Left renal pelvis (tissue), 4 donors: ENCODE data around the gene ELMO1. TPM values are rescaled to one million over a fixed set of nuclear protein-coding genes. Genes with fewer than 3 reads are reported as not detected.

Experiments
- DNase-seq, 4 donors: peaks; one replicate each; pipeline ENCODE4 v3.0.0-alpha.2; 2013; ENCODE audit warnings: low read depth in 4 of 4, low spot score in 3 of 4
- polyA plus RNA-seq, 4 donors: library from polyadenylated mRNA; unstranded; fragments of 120-200 nt; gene quantifications; one replicate each; pipeline ENCODE4 v1.2.1, GENCODE V29; 2013; ENCODE audit not compliant: insufficient read length in 4 of 4

ELMO1 gene
- polyA plus RNA-seq, 4 donors = 10.5 to 15.0 (median 10.6) TPM

- no peak for DNase-seq
Measured at GRCh38 chr7:37320848-37321468, 127.7 kb downstream of the ELMO1 start.

DNA sequence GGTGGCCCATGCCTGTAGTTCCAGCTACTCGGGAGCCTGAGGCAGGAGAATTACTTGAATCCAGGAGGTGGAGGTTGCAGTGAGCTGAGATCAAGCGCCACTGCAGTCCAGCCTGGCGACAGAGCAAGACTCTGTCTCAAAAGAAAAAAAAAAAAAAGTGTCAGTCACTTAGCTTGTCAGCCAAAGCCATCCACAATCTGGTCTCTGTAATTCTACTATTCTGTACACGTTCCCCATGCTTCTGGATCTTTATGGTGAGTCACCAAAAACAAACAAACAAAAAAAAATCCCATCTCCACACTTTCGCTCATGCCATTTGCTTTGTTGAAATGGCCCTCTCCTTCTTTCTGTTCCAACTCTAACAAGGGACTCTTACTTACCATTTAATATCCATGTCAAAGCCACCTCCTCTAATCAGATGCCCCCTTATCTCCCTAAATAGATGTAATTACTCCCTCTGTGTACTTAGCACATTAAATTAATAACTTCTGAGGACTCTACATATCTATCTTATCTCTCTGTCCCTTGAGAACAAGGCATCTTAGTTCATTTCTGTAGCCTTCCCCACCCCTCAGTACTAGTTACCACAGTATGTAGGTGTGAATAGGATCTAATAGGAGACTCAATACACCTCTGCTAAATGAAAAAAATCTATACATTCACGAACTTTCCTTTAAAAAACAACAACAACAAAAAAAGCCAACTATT, 128.4 kb downstream of the ELMO1 start:
- DNase-seq = no peak

GRCh38 chr7:37318541-37318940, 130.1 kb downstream of the ELMO1 start:
- DNase-seq = no peak

DNA sequence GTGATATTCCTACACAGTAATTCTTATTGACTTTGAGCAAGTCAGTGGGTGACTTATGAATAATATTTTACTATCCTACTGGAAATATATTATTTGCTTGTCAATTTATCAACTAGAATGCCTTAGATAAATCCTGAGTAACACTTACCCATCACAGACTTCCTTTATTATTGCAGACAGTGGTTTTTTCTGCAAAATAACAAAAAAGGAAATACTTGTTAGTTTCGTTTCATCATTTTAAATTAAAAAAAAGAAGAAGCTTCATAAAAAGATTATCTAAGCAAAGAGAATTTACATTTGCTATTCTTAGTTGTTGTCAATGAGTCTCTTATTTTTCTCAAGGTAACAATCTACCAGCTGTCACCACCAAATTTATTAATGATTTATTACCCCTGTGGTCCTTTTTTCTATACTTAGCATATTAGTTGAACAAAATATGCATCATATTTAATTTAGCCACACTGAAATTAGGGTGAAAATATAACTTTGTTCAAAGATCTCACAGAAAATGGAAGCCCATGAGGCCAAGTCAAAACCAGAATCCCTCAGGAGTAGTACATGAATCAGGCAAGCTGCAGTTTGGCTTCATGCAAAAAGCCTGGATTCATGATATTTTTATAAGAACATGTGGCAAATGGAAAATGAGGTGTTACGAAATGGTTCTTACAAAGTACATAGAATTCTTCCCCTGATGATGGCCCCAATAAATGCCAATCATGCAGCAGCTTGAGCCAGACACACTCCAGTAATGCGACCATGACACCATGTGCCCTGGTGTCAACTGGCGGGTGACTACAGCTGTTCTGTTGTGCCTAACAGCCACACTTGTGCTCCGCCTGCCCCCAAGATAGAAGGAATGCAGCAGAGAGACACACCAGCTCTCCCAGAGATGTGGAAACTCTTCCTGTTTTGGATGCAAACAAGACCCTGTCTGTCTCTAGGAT, 132.6 kb downstream of the ELMO1 start:
- DNase-seq = no peak

DNA sequence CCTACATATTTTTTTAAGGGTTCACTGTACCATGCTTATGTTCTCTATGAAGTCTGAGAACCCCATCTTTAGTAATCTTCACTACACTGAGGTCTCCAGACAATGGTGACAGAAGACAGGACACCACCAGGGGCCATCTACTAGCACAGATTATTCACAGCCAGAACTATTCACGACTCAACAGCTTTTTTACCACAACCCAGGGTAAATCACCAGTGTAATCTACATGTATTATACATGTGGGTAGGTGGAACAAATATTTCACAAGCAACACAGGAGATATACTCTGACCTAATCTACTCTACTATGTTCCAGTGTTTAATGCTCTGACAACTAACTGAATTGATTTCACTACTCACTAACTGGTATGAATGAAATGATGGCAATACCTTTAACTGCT, 136.1 kb downstream of the ELMO1 start:
- DNase-seq = no peak

- DNase-seq = no peak
Measured at GRCh38 chr7:37311355-37311754, 137.3 kb downstream of the ELMO1 start.

- no peak for DNase-seq
Measured at GRCh38 chr7:37310327-37311080, 138.2 kb downstream of the ELMO1 start.

- DNase-seq = no peak
Measured at GRCh38 chr7:37309493-37309892, 139.2 kb downstream of the ELMO1 start.

DNA sequence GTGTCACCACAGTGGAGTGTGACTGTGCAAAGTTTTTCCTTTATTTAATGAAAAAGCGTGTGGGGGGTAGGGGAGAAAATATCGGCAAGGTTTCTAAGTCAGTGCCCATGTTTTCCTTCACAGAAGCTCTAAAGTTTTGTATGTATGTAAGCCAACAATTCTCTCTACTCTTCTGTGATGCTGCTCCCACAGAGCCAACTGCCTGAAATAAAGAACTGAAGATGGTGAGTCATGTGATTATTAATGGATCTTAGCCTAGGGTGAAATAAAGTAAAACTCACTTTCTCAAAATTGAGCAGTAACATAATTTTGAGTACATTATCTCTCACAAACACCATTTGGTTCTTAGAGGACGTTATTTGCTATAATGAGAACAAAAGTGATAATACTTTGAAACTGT, 143.7 kb downstream of the ELMO1 start:
- DNase-seq = no peak

DNA sequence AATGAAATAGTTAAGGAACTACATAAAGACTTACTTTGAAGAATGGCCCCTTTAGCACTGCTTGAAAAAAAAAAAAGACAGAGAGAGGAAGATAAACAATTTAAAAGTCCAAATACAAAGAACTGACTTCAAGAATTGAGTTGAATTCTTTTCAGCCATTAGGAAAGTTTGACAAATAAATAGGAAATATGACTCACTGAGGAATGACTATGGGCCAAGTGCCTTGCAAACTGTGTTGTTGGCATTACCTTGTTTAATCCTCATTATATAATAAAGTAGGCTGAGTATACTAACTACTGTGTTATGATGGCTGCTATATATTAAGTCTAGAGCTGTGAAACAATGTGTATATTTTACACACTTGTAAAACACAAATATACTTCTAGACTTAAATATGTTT, 151.1 kb downstream of the ELMO1 start:
- no peak for DNase-seq

- no peak for DNase-seq
Measured at GRCh38 chr7:37295401-37295800, 153.3 kb downstream of the ELMO1 start.

- DNase-seq = no peak
Measured at GRCh38 chr7:37290731-37291130, 157.9 kb downstream of the ELMO1 start.

DNA sequence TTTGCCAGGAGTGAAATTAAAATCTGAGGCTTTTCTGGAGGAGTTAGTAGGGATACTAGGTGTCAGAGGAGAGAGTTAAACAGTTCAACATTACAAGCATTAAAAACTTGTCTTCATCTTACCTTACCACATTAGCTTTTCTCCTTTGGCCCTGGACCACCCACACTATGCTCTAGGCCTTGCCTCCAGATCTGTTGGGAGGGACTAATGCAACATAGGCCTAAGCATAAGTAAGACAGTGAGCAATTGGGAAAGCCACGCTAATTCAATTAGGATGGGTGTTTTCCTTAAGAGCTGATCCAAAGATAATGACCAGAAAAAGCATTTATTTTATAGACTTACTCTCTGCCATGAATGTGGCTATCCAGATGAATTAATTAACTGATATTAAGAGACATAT, 158.9 kb downstream of the ELMO1 start:
- DNase-seq = no peak

GRCh38 chr7:37289367-37289766, 159.3 kb downstream of the ELMO1 start:
- no peak for DNase-seq

DNA sequence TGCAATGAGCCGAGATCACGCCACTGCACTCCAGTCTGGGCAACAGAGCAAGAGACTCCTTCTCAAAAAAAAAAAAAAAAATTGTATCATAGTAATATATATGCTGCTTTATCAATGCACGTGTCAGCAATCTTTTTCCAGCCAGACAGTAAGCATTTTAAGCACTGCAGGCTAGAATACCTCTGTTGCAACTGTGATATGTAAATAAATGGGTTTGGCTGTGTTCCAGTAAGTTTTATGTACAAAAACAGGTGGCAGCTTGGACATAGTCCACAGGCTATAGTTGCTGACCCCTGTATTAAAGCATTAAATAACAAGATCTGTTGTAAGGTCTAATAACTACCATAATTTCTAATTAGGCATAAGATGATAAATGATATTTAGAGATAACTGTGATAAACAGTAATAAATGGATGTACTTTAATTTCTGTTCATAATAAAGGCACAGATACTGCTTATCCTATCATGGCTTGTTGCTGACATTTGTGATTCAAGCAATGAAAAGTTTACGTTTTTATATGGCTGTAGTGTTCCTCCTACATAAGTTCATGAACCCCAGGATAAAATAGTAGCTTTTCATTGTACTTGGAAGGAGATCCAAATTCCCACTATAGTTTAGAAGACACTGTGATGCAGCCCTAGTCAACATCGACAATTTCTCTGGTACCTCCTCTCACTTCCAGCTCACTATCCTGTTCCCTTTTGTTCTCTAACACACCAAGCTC, 161.4 kb downstream of the ELMO1 start:
- peak in 3 of 4 donors; percentile 18 to 34 (median 28) for DNase-seq

DNA sequence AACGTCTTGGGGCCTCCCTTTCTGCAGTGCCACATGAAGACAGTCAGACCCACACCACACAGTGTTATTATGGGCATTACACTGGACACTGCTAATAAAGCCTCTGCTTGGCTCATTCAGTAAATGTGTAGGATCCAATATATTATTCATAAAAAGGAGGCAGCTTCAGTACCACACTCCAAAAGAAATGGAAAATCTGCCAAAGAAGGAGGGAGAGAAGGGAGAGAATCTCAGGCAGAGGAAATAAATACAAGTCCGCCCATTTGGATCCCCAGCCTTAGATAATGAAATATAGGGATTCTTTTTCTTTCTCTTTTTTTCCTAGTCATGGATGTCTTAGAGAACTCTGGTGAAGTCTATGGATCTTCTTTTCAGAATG, 162.2 kb downstream of the ELMO1 start:
- no peak for DNase-seq

DNA sequence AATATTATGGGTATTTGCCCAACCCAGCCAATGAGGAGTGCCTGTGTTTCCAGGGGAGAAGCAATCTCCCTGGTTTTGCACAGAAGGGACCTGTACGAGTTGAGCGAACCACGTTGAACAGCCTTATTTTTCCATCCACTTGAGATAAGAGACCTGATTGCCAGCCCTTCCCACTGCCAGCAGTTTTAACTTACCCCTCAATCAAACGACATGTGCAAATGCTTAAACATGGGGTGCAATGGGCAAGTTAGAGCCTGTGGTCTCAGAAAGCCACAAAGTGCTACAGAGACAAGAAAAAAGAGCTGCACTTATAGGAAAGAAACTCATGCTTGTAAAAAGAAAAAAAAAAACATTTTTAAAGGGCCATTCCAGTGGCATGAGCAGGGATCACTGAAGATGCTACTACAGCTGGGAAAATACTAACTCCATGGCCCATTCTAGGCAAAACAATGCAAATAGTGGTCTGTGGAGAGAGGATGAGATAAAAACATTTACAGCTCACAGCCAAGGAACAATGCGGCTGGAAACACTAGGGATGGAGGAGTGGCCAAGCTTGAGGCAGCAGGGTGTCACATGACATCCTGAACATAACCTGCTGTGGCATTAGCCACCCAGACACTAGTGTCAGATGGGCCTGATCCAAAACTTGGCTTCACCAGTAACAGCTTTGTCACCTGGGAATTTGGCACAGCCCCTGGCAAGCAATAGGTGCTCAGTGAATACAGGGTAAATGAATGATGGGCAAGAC, 162.8 kb downstream of the ELMO1 start:
- DNase-seq = no peak

DNA sequence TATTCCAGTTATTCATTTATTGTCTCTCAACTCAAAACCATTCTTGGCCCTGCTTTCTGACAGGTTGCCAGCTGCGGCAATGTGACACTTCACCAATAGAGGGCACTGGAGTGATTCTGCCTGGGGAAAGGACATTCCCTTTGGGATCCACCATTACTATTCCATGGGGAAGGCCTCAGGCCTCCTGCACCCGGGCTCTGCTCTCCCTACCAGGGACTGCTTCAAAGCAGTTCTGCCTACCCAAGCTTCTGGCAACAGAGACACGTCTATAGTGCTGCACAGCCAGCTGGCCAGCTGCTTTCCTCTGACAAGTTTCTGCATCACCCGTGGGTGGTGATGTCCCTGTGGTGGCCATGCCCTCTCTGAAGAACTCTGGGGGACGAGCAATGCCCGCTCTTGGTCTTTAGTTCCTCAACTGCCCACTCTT, 163.8 kb downstream of the ELMO1 start:
- peak in 1 of 4 donors; percentile 8 for DNase-seq

GRCh38 chr7:37284285-37284684, 164.4 kb downstream of the ELMO1 start:
- no peak for DNase-seq
